ENCODE measurements around the gene KRT81.
"Not testable (repeated sequence)": the region's sequence is repeated elsewhere in the genome, so short reads cannot be mapped to it uniquely, and the experiment has no call there.

Gene KRT81

GRCh38 chr12:52243856-52244614 lies 47.3 kb downstream of the KRT81 start:
- DNase-seq (ENCODE audit: low read depth in 2 of 2, low spot score in 1 of 2) = peak in 1 of 2 donors; percentile 42

GRCh38 chr12:52243259-52243855 lies 48.0 kb downstream of the KRT81 start:
- DNase-seq (ENCODE audit: low read depth in 2 of 2, low spot score in 1 of 2) = no peak

GRCh38 chr12:52242442-52243258 lies 48.7 kb downstream of the KRT81 start:
- DNase-seq (ENCODE audit: low read depth in 2 of 2, low spot score in 1 of 2) = no peak

- no peak for DNase-seq (ENCODE audit: low read depth in 2 of 2, low spot score in 1 of 2)
Observed at GRCh38 chr12:52241205-52241842, 50.0 kb downstream of the KRT81 start.

GRCh38 chr12:52240247-52240646 lies 51.1 kb downstream of the KRT81 start:
- DNase-seq (ENCODE audit: low read depth in 2 of 2, low spot score in 1 of 2) = not testable (repeated sequence)

GRCh38 chr12:52239767-52240166 lies 51.6 kb downstream of the KRT81 start:
- no peak for DNase-seq (ENCODE audit: low read depth in 2 of 2, low spot score in 1 of 2)

- no peak for DNase-seq (ENCODE audit: low read depth in 2 of 2, low spot score in 1 of 2)
Observed at GRCh38 chr12:52238916-52239646, 52.3 kb downstream of the KRT81 start.

GRCh38 chr12:52238207-52238840 lies 53.0 kb downstream of the KRT81 start:
- no peak for DNase-seq (ENCODE audit: low read depth in 2 of 2, low spot score in 1 of 2)

- no peak for DNase-seq (ENCODE audit: low read depth in 2 of 2, low spot score in 1 of 2)
Observed at GRCh38 chr12:52236386-52237050, 54.8 kb downstream of the KRT81 start.

All from stimulated activated CD8-positive, alpha-beta memory T cell treated with anti-CD3 and anti-CD28 coated beads, Interleukin-4, amount 100 ng/mL, for 1 hour (primary cell).